Putamen (tissue), 1 donor: ENCODE data around the gene FGF10.

Experiments
- DNase-seq: peaks from one replicate; pipeline ENCODE4 v3.0.0-alpha.2; 2016; ENCODE audit warnings: low spot score

The FGF10 gene

GRCh38 chr5:44257221-44257620, 132.0 kb downstream of the FGF10 start:
- no peak for DNase-seq
